ENCODE results near the gene SRBD1.

The SRBD1 gene

DNA sequence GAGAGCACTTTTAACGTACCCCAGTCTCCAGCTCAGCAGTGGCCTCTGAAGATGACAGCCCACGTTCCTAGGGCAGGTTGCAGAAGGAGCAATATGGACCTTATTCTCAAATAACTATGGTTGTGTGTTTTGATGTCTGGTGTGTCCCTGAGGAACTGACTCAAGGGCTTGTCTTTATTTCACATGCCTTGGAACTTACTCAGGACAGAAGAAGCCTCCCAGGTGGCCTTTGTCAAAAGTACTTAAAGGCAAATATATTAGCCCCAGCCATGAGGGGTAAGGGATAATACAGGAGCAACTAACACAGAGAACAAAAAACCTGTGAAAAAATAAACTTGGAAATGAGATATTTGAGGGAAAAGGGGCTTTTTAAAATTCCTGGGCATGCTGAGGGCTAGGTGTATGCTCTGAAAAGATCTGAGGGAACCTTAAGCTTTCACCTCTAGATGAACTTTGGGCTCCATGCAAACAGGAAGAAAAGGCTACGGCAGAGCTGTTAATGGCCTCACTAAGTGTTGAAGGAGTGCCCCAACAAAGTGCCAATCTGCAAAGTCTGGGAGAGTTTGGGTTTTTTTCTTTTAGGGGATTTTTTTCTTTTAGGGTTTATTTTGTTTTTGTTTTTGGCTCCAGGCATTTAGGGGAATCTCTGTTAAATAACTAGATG lies 40.3 kb downstream of the SRBD1 start:
- no peak overlapping the region for H3K4me2 ChIP-seq (ENCODE audit: insufficient read depth, low read length)
- H3K79me2 ChIP-seq (ENCODE audit: insufficient read depth, low read length), result peaks cover 19% of the 10 kb centered on the region

DNA sequence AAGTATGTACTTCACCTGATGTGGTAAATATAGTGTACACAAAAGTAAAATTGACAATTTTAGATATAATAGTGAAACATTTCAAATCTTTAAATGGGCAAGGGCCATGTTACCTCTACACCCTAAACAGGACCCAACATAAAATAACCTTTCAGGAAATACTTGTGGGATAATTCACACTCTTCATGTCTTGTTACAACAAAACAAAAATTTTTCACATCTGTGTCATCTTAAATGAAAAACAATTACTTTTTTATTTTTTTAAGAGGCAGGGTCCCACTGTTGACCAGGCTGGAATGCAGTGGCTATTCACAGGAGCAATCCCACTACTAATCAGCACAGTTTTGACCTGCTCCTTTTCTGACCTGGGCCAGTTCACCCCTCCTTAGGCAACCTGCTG lies 42.1 kb downstream of the SRBD1 start:
- Histone ChIP-seq H3K4me1 (ENCODE audit: insufficient read depth, low read length) (peaks cover 49% of the 10 kb centered on the region), H3K36me3 (ENCODE audit: insufficient read depth, low read length) (peaks cover 14% of the 10 kb centered on the region; the same call in 1 of the 2 replicates), H3K27me3 (ENCODE audit: insufficient read depth, low read length, poor library complexity) (no peaks in the 10 kb centered on the region), H2AFZ (ENCODE audit: low read depth, low read length) (no peak overlapping the region), H3K9me3 (ENCODE audit: insufficient read depth, low read length, severe bottlenecking) (no peaks in the 10 kb centered on the region), H4K20me1 (ENCODE audit: insufficient read depth, low read length) (no peaks in the 10 kb centered on the region), H3K4me3 (ENCODE audit: low read depth in 1 of 2, low read length in 2 of 2) (no peak overlapping the region), H3K4me2 (ENCODE audit: insufficient read depth, low read length) (peak overlapping the region; percentile 62), H3K9ac (ENCODE audit: low read depth, low read length) (peak overlapping the region; percentile 57), H3K27ac (ENCODE audit: low read length) (peak overlapping the region; percentile 96), H3K79me2 (ENCODE audit: insufficient read depth, low read length) (peaks cover 38% of the 10 kb centered on the region)
- TF ChIP-seq, protein P1, sequence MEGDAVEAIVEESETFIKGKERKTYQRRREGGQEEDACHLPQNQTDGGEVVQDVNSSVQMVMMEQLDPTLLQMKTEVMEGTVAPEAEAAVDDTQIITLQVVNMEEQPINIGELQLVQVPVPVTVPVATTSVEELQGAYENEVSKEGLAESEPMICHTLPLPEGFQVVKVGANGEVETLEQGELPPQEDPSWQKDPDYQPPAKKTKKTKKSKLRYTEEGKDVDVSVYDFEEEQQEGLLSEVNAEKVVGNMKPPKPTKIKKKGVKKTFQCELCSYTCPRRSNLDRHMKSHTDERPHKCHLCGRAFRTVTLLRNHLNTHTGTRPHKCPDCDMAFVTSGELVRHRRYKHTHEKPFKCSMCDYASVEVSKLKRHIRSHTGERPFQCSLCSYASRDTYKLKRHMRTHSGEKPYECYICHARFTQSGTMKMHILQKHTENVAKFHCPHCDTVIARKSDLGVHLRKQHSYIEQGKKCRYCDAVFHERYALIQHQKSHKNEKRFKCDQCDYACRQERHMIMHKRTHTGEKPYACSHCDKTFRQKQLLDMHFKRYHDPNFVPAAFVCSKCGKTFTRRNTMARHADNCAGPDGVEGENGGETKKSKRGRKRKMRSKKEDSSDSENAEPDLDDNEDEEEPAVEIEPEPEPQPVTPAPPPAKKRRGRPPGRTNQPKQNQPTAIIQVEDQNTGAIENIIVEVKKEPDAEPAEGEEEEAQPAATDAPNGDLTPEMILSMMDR (IDR thresholded peaks at IDR 0.05; ENCODE audit: borderline replicate concordance, extremely low read depth, low read length, poor library complexity, severe bottlenecking), result no peak
- TF ChIP-seq EZH2 (IDR thresholded peaks at IDR 0.05; ENCODE audit: borderline replicate concordance, low read depth, low read length, severe bottlenecking), result no peak
- DNase-seq (no peak), ATAC-seq (ENCODE audit: insufficient read depth, low read depth) (no peak)

More for the DNA sequence above, 40.3 kb downstream of the SRBD1 start:
- no peaks in the 10 kb centered on the region for H3K27me3 ChIP-seq (ENCODE audit: insufficient read depth, low read length, poor library complexity)
- no peak for TF ChIP-seq EZH2 (IDR thresholded peaks at IDR 0.05; ENCODE audit: borderline replicate concordance, low read depth, low read length, severe bottlenecking)
- TF ChIP-seq, protein P1 (IDR thresholded peaks at IDR 0.05; ENCODE audit: borderline replicate concordance, extremely low read depth, low read length, poor library complexity, severe bottlenecking), result no peak
- no peaks in the 10 kb centered on the region for H4K20me1 ChIP-seq (ENCODE audit: insufficient read depth, low read length)
- ATAC-seq (ENCODE audit: insufficient read depth, low read depth) (no peak), DNase-seq (no peak)
- no peak overlapping the region for H3K4me3 ChIP-seq (ENCODE audit: low read depth in 1 of 2, low read length in 2 of 2)
- peaks cover 22% of the 10 kb centered on the region; the same call in 1 of the 2 replicates for H3K36me3 ChIP-seq (ENCODE audit: insufficient read depth, low read length)
- H3K9me3 ChIP-seq (ENCODE audit: insufficient read depth, low read length, severe bottlenecking), result no peaks in the 10 kb centered on the region
- no peak overlapping the region for H2AFZ ChIP-seq (ENCODE audit: low read depth, low read length)
- peaks cover 35% of the 10 kb centered on the region for H3K4me1 ChIP-seq (ENCODE audit: insufficient read depth, low read length)
- H3K9ac ChIP-seq (ENCODE audit: low read depth, low read length), result no peak overlapping the region
- no peak overlapping the region for H3K27ac ChIP-seq (ENCODE audit: low read length)

DNA sequence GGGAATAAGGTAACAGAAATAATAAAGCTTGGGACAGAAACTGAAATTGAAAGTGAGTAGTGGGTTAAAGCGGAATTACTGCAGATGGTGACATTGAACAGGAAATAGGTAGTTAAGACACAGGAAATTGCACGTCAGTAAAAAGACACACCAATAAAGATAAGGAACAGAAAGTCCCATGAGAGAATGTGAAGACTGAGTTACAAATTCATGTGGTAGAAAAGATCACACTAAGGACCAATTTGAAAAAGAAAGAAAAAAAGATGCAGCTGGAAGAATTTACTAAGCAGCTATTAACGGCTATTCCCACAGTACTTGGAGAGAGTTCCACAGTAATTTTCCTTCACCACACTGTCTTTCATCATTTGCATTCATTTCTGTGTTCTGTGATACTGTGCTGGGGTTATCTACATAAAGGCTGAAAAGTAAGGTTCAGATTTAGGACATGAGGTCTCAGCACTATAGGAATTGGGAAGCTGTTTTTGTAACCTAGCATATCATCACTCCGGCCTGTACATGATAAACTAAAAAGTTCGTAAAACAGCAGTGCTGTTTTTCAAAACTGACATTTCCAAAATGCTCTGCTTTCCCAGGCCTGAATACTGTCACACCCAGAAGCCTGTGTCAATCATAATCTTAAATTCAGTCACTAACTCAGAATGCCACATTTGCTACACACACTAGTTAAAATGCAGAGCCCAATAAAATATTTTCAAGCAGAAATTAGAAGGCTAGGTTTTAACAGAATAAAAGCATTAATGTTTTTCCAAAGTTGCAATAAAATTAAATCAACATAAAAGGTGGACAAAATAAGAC lies 42.9 kb downstream of the SRBD1 start:
- peak overlapping the region; percentile 43 to 54; a peak in 3 of 4 replicates for H3K4me3 ChIP-seq (ENCODE audit: low read depth in 1 of 2, low read length in 2 of 2)

More for the DNA sequence above, 42.9 kb downstream of the SRBD1 start:
- ATAC-seq (ENCODE audit: insufficient read depth, low read depth) (peak; percentile 90), DNase-seq (peak; percentile 28)
- Histone ChIP-seq H3K27ac (ENCODE audit: low read length) (peak overlapping the region; percentile 96), H3K4me2 (ENCODE audit: insufficient read depth, low read length) (peak overlapping the region; percentile 62), H3K79me2 (ENCODE audit: insufficient read depth, low read length) (peaks cover 45% of the 10 kb centered on the region), H3K4me1 (ENCODE audit: insufficient read depth, low read length) (peaks cover 55% of the 10 kb centered on the region), H3K9ac (ENCODE audit: low read depth, low read length) (peak overlapping the region; percentile 57), H3K9me3 (ENCODE audit: insufficient read depth, low read length, severe bottlenecking) (no peaks in the 10 kb centered on the region), H4K20me1 (ENCODE audit: insufficient read depth, low read length) (no peaks in the 10 kb centered on the region), H2AFZ (ENCODE audit: low read depth, low read length) (peak overlapping the region; percentile 28), H3K36me3 (ENCODE audit: insufficient read depth, low read length) (peaks cover 7% of the 10 kb centered on the region; the same call in 1 of the 2 replicates), H3K27me3 (ENCODE audit: insufficient read depth, low read length, poor library complexity) (no peaks in the 10 kb centered on the region)
- no peak for TF ChIP-seq EZH2 (IDR thresholded peaks at IDR 0.05; ENCODE audit: borderline replicate concordance, low read depth, low read length, severe bottlenecking)
- TF ChIP-seq, protein P1 (IDR thresholded peaks at IDR 0.05; ENCODE audit: borderline replicate concordance, extremely low read depth, low read length, poor library complexity, severe bottlenecking), result no peak
